ENCODE data around the gene ZNF502.
A peak's percentile ranks its signal among the peaks of the same experiment; 100 is the strongest.

The ZNF502 gene

DNA sequence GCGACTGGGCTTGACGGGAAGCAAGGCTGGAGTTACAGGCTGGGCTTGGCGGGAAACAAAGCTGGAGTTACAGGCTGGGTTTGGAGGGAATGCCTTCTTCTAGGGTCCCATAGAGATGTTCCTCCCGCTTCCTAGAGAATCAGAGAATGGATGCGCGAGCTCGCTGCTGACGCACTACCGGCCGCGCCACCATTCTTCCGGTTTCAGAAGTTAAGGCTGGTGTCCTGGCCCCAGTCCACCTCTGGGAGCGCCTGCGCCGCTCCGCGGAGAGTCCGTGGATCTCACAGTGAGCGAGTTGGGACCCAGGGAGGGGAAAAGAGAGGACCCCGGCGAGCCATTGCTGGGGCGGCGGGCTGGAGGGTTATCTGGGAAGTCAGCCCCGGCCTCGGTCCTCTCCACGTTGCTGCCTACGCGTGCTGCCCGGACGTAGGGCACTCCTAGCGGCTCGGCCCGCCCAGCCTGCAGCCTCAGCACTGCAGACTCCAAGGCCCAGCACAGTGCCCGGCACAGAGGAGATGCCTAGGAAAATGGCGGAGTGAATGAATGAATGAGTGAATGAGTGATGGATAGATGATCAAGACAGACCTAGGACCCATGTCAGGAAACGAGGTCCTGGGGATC, at the start of gene ZNF502:
TSS of gene ZNF502 (plus strand) at position 206 of the 621 bp plus-strand sequence. CDS start 7,602 bp downstream, outside the sequence.
- TF ChIP-seq RARB (CRISPR knock-in tag; IDR thresholded peaks at IDR 0.05) = no peak
- no peak for TF ChIP-seq ISL1 (CRISPR knock-in tag; IDR thresholded peaks at IDR 0.05)
- TF ChIP-seq ZFP30 (CRISPR knock-in tag; IDR thresholded peaks at IDR 0.05) = no peak
- peak; percentile 27; the same call in 1 of the 2 replicates for TF ChIP-seq SNAI2 (CRISPR knock-in tag; IDR thresholded peaks at IDR 0.05)
- TF ChIP-seq, protein P1, sequence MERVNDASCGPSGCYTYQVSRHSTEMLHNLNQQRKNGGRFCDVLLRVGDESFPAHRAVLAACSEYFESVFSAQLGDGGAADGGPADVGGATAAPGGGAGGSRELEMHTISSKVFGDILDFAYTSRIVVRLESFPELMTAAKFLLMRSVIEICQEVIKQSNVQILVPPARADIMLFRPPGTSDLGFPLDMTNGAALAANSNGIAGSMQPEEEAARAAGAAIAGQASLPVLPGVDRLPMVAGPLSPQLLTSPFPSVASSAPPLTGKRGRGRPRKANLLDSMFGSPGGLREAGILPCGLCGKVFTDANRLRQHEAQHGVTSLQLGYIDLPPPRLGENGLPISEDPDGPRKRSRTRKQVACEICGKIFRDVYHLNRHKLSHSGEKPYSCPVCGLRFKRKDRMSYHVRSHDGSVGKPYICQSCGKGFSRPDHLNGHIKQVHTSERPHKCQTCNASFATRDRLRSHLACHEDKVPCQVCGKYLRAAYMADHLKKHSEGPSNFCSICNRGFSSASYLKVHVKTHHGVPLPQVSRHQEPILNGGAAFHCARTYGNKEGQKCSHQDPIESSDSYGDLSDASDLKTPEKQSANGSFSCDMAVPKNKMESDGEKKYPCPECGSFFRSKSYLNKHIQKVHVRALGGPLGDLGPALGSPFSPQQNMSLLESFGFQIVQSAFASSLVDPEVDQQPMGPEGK (CRISPR knock-in tag; IDR thresholded peaks at IDR 0.05; ENCODE audit: borderline replicate concordance) = no peak
- TF ChIP-seq, protein P2, sequence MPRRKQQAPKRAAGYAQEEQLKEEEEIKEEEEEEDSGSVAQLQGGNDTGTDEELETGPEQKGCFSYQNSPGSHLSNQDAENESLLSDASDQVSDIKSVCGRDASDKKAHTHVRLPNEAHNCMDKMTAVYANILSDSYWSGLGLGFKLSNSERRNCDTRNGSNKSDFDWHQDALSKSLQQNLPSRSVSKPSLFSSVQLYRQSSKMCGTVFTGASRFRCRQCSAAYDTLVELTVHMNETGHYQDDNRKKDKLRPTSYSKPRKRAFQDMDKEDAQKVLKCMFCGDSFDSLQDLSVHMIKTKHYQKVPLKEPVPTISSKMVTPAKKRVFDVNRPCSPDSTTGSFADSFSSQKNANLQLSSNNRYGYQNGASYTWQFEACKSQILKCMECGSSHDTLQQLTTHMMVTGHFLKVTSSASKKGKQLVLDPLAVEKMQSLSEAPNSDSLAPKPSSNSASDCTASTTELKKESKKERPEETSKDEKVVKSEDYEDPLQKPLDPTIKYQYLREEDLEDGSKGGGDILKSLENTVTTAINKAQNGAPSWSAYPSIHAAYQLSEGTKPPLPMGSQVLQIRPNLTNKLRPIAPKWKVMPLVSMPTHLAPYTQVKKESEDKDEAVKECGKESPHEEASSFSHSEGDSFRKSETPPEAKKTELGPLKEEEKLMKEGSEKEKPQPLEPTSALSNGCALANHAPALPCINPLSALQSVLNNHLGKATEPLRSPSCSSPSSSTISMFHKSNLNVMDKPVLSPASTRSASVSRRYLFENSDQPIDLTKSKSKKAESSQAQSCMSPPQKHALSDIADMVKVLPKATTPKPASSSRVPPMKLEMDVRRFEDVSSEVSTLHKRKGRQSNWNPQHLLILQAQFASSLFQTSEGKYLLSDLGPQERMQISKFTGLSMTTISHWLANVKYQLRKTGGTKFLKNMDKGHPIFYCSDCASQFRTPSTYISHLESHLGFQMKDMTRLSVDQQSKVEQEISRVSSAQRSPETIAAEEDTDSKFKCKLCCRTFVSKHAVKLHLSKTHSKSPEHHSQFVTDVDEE (CRISPR knock-in tag; IDR thresholded peaks at IDR 0.05) = peak; percentile 25; the same call in 1 of the 2 replicates
- TF ChIP-seq TCF4 (CRISPR knock-in tag; IDR thresholded peaks at IDR 0.05; ENCODE audit: borderline replicate concordance) = no peak
- TF ChIP-seq ZFP3 (CRISPR knock-in tag; IDR thresholded peaks at IDR 0.05) = peak; percentile 47; the same call in 1 of the 2 replicates
- peak; percentile 98 for ATAC-seq

DNA sequence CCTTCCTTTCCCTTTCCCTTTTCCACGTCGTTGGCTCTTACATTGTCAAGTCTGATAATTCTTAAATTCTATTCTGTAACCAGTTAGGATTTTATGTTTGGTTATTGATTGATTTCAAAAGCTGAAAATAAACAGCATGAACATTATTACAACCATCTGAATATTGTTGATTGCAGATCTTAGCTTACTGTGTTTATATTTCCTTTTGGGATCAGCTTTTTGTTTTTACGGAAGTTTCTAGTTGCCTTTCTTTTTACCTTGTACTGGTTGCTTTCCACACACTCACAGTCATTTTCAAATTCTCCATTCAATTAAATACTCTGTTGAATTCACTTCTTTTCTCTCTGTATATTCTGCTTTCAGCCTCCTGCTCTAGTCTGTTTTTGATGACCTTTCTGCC, 47.3 kb upstream of the ZNF502 start:
- ATAC-seq = no peak
- TF ChIP-seq SNAI2 (CRISPR knock-in tag; IDR thresholded peaks at IDR 0.05) (no peak), RARB (CRISPR knock-in tag; IDR thresholded peaks at IDR 0.05) (no peak), TOX (CRISPR knock-in tag; IDR thresholded peaks at IDR 0.05; ENCODE audit: borderline replicate concordance) (no peak), CSDC2 (CRISPR knock-in tag; IDR thresholded peaks at IDR 0.05) (no peak), OSR1 (CRISPR knock-in tag; IDR thresholded peaks at IDR 0.05) (no peak), BACH2 (CRISPR knock-in tag; IDR thresholded peaks at IDR 0.05; ENCODE audit: borderline replicate concordance) (no peak), ESRRG (CRISPR knock-in tag; IDR thresholded peaks at IDR 0.05) (no peak), ZC3H10 (CRISPR knock-in tag; IDR thresholded peaks at IDR 0.05) (no peak), ZNF70 (CRISPR knock-in tag; IDR thresholded peaks at IDR 0.05) (no peak), GLIS3 (CRISPR knock-in tag; IDR thresholded peaks at IDR 0.05) (no peak), ZNF8 (CRISPR knock-in tag; IDR thresholded peaks at IDR 0.05) (no peak), TCF4 (CRISPR knock-in tag; IDR thresholded peaks at IDR 0.05; ENCODE audit: borderline replicate concordance) (no peak)
- TF ChIP-seq, protein P2 (CRISPR knock-in tag; IDR thresholded peaks at IDR 0.05) = no peak
- TF ChIP-seq, protein P3, sequence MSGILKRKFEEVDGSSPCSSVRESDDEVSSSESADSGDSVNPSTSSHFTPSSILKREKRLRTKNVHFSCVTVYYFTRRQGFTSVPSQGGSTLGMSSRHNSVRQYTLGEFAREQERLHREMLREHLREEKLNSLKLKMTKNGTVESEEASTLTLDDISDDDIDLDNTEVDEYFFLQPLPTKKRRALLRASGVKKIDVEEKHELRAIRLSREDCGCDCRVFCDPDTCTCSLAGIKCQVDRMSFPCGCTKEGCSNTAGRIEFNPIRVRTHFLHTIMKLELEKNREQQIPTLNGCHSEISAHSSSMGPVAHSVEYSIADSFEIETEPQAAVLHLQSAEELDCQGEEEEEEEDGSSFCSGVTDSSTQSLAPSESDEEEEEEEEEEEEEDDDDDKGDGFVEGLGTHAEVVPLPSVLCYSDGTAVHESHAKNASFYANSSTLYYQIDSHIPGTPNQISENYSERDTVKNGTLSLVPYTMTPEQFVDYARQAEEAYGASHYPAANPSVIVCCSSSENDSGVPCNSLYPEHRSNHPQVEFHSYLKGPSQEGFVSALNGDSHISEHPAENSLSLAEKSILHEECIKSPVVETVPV (CRISPR knock-in tag; IDR thresholded peaks at IDR 0.05) = no peak

DNA sequence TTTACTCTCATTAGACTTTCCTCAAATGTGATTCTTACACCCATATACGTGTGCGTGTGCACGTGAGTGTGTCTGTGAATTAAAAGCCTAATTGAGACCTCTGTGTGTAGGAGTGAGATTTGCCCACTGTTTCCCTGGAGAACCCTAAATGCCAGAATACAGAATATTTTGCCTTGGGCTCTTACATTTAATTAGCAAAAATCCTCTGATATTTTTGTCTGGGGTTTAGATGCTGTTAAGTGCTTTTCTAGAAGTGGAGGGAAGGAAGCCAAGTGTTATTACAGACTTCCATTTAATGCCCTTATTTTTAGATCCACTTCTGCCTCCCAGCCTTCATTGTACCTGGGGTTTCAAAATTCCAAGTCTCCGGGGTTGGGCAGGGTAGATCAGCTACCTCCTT, 46.1 kb upstream of the ZNF502 start:
- no peak for ATAC-seq
- TF ChIP-seq GLIS3 (CRISPR knock-in tag; IDR thresholded peaks at IDR 0.05) = no peak
- TF ChIP-seq, protein P2 (CRISPR knock-in tag; IDR thresholded peaks at IDR 0.05) = no peak
- no peak for TF ChIP-seq ZNF8 (CRISPR knock-in tag; IDR thresholded peaks at IDR 0.05)
- TF ChIP-seq, protein P3 (CRISPR knock-in tag; IDR thresholded peaks at IDR 0.05) = no peak
- TF ChIP-seq ZFP3 (CRISPR knock-in tag; IDR thresholded peaks at IDR 0.05) = no peak

Data from SK-N-SH treated with all-trans-retinoic acid at 6 μM for 48 hours (cell line).